C4-2B (cell line): ENCODE results near the gene PPP1R1C.

Experiments used
- CTCF ChIP-seq: fragments of 450-650 bp; conservative IDR thresholded peaks from 2 replicates; pipeline ENCODE4 v1.5.1; 2017; ENCODE audit warnings: mild to moderate bottlenecking
- ZFX ChIP-seq: fragments of 450-650 bp; IDR thresholded peaks from 2 replicates; pipeline ENCODE4 v1.6.1; 2017

GRCh38 chr2:181999911-182000310 lies 14.3 kb downstream of the PPP1R1C start:
- TF ChIP-seq CTCF (no peak), ZFX (no peak)
